DOHH2 (cell line): ENCODE data around the gene GMEB2.
A peak's percentile ranks its signal among the peaks of the same experiment; 100 is the strongest.
"Not testable (repeated sequence)": the region's sequence is repeated elsewhere in the genome, so short reads cannot be mapped to it uniquely, and the experiment has no call there.

Experiments used
- H3F3A ChIP-seq: fragments of 200-600 bp; sonication (generic), shearing (Covaris generic); 2 replicates; pipeline ENCODE4 v1.6.0; 2016; ENCODE audit warnings: antibody characterized with exemption, mild to moderate bottlenecking; ENCODE audit not compliant: control insufficient read depth, insufficient read depth
- H3K27ac ChIP-seq: fragments of 200-600 bp; sonication (generic); 2 replicates; pipeline ENCODE4 v1.5.1; 2014; ENCODE audit warnings: low read depth, mild to moderate bottlenecking, low read length, moderate library complexity
- H3K27me3 ChIP-seq: fragments of 200-600 bp; sonication (generic); 2 replicates; pipeline ENCODE4 v1.6.1; 2014; ENCODE audit warnings: mild to moderate bottlenecking, low read length, mixed read lengths; ENCODE audit not compliant: control insufficient read depth
- H3K36me3 ChIP-seq: fragments of 200-600 bp; sonication (generic); 2 replicates; pipeline ENCODE4 v1.6.1; 2014; ENCODE audit warnings: mild to moderate bottlenecking, low read length, moderate library complexity, mixed read lengths; ENCODE audit not compliant: control insufficient read depth
- H3K4me1 ChIP-seq: fragments of 200-600 bp; sonication (generic); 2 replicates; pipeline ENCODE4 v1.6.1; 2014; ENCODE audit warnings: mild to moderate bottlenecking, low read length, mixed read lengths; ENCODE audit not compliant: control insufficient read depth
- H3K4me2 ChIP-seq: fragments of 200-600 bp; sonication (generic); 2 replicates; pipeline ENCODE4 v1.6.0; 2014; ENCODE audit warnings: mild to moderate bottlenecking, low read length, moderate library complexity
- H3K4me3 ChIP-seq: fragments of 200-600 bp; sonication (generic); 2 replicates; pipeline ENCODE4 v1.5.1; 2014; ENCODE audit warnings: mild to moderate bottlenecking, low read length, mixed read lengths
- H3K79me2 ChIP-seq: fragments of 200-600 bp; sonication (generic); 2 replicates; pipeline ENCODE4 v1.6.1; 2014; ENCODE audit warnings: mild to moderate bottlenecking, low read length, mixed read lengths; ENCODE audit not compliant: control insufficient read depth
- H3K9me2 ChIP-seq: fragments of 200-600 bp; sonication (generic); replicated peaks from 2 replicates; pipeline ENCODE4 v1.6.1; 2014; ENCODE audit warnings: mild to moderate bottlenecking, low read length, mixed read lengths; ENCODE audit not compliant: control insufficient read depth
- H3K9me3 ChIP-seq: fragments of 200-600 bp; sonication (generic); 2 replicates; pipeline ENCODE4 v1.6.1; 2014; ENCODE audit warnings: antibody characterized with exemption, low read length, mixed read lengths; ENCODE audit not compliant: control insufficient read depth, insufficient read depth
- H4K20me1 ChIP-seq: fragments of 200-600 bp; sonication (generic); 2 replicates; pipeline ENCODE4 v1.6.0; 2014; ENCODE audit warnings: low read depth, mild to moderate bottlenecking, antibody characterized with exemption, low read length, moderate library complexity; ENCODE audit not compliant: control insufficient read depth, insufficient read depth
- EZH2phosphoT487 ChIP-seq: fragments of 200-600 bp; sonication (generic); IDR thresholded peaks from 2 replicates; pipeline ENCODE4 v1.6.1; 2017; ENCODE audit warnings: borderline replicate concordance, mild to moderate bottlenecking, antibody characterized with exemption, low read length, moderate library complexity, mixed read lengths
- TF ChIP-seq, protein P1 (sequence below): fragments of 200-600 bp; sonication (generic); IDR thresholded peaks from one replicate; pipeline ENCODE4 v1.5.1; 2014; ENCODE audit warnings: antibody characterized with exemption, mild to moderate bottlenecking, low read depth, low read length; ENCODE audit not compliant: poor library complexity, severe bottlenecking

Gene GMEB2

DNA sequence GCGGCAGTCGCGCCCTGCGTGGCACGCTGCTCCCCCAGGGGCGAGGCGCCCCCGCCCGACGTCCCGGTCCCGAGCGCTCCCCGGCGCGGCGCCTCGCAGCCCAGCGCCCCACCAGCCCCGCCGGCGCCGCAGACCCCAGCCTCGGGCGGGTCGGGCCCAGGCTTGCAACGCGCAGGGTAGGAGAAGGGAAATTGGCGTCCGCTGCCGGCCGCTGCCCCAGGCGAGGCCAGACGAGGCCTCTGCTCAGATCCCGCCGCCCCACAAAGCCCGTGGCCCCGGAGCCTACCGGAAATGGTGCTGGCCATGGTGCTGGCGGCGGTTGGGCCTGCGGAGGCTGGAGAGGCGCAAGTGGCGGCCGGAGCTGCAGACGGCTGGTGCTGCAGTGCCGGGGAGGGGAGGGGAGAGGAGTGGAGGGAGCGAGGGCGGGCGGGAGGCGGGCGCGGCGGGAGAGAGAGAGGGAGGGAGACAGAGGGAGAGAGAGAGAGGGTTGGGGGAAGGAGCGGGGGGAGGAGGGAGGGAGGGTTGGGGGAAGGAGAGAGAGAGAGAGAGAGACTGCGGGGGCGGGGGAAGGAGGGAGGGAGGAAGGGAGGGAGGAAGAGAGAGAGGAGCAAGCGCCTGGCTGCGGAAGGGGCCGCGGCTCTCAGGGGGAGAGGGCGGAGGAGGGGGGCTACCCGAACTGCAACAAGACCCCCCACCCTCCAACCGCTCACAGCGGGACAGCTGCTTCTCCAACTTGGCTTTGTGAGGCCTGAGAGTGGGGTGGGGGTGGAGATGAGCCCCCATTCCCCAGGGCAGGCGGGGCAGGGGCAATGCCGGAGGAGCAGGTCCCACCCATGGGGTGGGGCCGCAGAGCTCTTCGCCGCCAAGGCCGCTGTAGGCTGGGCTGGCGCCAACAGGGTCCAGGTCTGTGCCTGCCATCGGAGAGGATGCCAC lies 26.4 kb upstream of the GMEB2 start, which contains the start of gene STMN3:
TSS of gene STMN3 (minus strand) at position 384 of the 933 bp plus-strand sequence. CDS start at position 305, 79 bp downstream.
- Histone ChIP-seq H4K20me1 (no peaks in the 10 kb centered on the region; the same call in 1 of the 2 replicates), H3K9me3 (no peaks in the 10 kb centered on the region), H3K4me1 (peaks cover 34% of the 10 kb centered on the region), H3F3A (no peaks in the 10 kb centered on the region), H3K9me2 (no peaks in the 10 kb centered on the region), H3K27me3 (peaks cover 16% of the 10 kb centered on the region), H3K27ac (no peak within 1 kb of the TSS), H3K4me3 (peak within 1 kb of the TSS; percentile 77), H3K79me2 (no peaks in the 10 kb centered on the region), H3K4me2 (peak within 1 kb of the TSS; percentile 73), H3K36me3 (no peaks in the 10 kb centered on the region)
- TF ChIP-seq, protein P1, sequence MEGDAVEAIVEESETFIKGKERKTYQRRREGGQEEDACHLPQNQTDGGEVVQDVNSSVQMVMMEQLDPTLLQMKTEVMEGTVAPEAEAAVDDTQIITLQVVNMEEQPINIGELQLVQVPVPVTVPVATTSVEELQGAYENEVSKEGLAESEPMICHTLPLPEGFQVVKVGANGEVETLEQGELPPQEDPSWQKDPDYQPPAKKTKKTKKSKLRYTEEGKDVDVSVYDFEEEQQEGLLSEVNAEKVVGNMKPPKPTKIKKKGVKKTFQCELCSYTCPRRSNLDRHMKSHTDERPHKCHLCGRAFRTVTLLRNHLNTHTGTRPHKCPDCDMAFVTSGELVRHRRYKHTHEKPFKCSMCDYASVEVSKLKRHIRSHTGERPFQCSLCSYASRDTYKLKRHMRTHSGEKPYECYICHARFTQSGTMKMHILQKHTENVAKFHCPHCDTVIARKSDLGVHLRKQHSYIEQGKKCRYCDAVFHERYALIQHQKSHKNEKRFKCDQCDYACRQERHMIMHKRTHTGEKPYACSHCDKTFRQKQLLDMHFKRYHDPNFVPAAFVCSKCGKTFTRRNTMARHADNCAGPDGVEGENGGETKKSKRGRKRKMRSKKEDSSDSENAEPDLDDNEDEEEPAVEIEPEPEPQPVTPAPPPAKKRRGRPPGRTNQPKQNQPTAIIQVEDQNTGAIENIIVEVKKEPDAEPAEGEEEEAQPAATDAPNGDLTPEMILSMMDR, result no peak
- TF ChIP-seq EZH2phosphoT487, result no peak

DNA sequence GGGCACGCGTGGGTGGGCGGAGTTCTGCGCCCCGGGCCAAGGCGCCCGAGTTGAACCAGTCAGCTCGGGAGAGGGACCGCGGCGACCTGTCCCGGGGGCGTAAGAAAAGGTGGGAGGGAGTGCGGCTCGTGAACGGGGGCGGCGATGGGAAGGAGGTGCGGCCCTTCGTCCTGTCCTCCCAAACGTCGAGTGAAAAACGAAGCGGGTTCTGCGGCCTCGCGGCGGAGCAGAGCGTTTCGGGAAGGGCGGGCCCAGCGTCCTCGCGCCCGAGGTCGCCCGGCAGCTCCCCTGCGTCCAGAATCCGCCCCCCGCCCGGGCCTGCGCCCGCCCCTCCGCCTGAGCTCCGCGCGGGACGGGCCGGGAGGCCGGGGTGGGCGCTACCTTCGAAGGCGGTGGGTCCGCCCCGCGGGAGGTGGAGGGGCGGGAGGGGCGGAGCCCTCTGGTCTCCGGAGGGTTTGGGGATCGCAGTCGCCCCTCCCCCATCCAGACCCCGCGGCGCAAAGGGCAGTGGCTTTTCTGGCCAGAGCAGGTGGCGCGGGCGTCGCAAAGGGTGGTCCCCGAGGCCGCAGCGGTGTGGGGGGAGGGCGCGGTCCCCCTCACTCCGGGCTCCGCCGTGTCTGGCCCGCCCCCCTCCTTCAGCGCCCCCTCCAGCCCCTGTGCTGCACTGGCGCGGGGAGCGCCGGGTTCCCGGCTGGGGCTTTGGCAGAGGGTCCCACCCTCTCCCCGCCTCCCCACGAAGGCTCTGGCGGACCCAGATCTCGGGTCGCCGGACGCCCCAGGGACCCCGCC lies 25.5 kb upstream of the GMEB2 start:
- peaks cover 16% of the 10 kb centered on the region for H3K27me3 ChIP-seq
- H4K20me1 ChIP-seq, result no peaks in the 10 kb centered on the region; the same call in 1 of the 2 replicates
- H3K9me3 ChIP-seq, result no peaks in the 10 kb centered on the region
- no peak overlapping the region for H3K27ac ChIP-seq
- H3K4me1 ChIP-seq, result peaks cover 28% of the 10 kb centered on the region
- no peaks in the 10 kb centered on the region for H3F3A ChIP-seq
- H3K4me3 ChIP-seq, result peak overlapping the region; percentile 73
- H3K79me2 ChIP-seq, result no peaks in the 10 kb centered on the region
- no peaks in the 10 kb centered on the region for H3K36me3 ChIP-seq
- TF ChIP-seq EZH2phosphoT487, result no peak
- TF ChIP-seq, protein P1, result peak; percentile 25
- H3K9me2 ChIP-seq, result no peaks in the 10 kb centered on the region
- H3K4me2 ChIP-seq, result peak overlapping the region; percentile 73

DNA sequence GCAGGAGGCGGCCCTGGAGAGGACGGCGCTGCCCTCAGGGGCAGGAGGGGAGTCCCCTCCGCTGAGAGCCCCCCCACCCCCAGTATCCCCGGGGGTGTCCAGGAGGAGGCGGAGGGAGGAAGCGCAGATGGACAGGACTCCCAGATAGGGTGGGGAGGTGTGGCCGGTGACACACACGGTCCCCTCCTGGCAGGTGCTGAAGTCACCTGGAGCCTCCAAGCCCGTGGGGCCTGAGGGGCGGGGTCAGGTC lies 25.0 kb upstream of the GMEB2 start:
- H3K27me3 ChIP-seq, result peaks cover 16% of the 10 kb centered on the region
- H3K9me3 ChIP-seq, result no peaks in the 10 kb centered on the region
- peak overlapping the region; percentile 73; the same call in 1 of the 2 replicates for H3K4me3 ChIP-seq
- no peak overlapping the region for H3K27ac ChIP-seq
- no peaks in the 10 kb centered on the region for H3K79me2 ChIP-seq
- H3K9me2 ChIP-seq, result no peaks in the 10 kb centered on the region
- H3K4me2 ChIP-seq, result peak overlapping the region; percentile 73
- H3K36me3 ChIP-seq, result no peaks in the 10 kb centered on the region
- no peaks in the 10 kb centered on the region for H3F3A ChIP-seq
- no peaks in the 10 kb centered on the region; the same call in 1 of the 2 replicates for H4K20me1 ChIP-seq
- no peak for TF ChIP-seq EZH2phosphoT487
- H3K4me1 ChIP-seq, result peaks cover 24% of the 10 kb centered on the region

DNA sequence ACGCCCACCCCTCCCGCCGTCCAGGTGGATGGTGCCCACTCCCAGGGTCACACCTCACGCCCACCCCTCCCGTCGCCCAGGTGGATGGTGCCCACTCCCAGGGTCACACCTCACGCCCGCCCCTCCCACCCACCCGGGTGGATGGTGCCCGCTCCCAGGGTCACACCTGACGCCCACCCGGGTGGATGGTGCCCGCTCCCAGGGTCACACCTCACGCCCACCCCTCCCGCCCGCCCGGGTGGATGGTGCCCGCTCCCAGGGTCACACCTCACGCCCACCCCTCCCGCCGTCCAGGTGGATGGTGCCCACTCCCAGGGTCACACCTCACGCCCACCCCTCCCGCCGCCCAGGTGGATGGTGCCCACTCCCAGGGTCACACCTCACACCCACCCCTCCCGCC lies 23.6 kb upstream of the GMEB2 start:
- H3K9me2 ChIP-seq, H3K4me3 ChIP-seq, H3K36me3 ChIP-seq, H3K4me2 ChIP-seq, H3K9me3 ChIP-seq, H4K20me1 ChIP-seq, H3K79me2 ChIP-seq, H3F3A ChIP-seq, H3K27ac ChIP-seq: not testable (repeated sequence)
- peaks cover 16% of the 10 kb centered on the region for H3K27me3 ChIP-seq
- peaks cover 24% of the 10 kb centered on the region for H3K4me1 ChIP-seq
